Kidney (tissue), 14 donors: ENCODE measurements around the gene CNGA3. TPM values are rescaled to one million over a fixed set of nuclear protein-coding genes. Genes with fewer than 3 reads are reported as not detected.

Experiments used
- DNase-seq, 5 donors: peaks; one replicate each; pipeline ENCODE4 v3.0.0-alpha.2; 2013 to 2020
- FAIRE-seq: peaks from 2 replicates; lab custom pipeline; 2012; peaks lifted over from hg19 to GRCh38; lab: Jason Lieb, UNC
- H3K27ac ChIP-seq, 2 donors: one replicate each; pipeline ENCODE4 v1.7.0; 2013; ENCODE audit warnings: low read depth in 2 of 2, low read length in 2 of 2, inconsistent platforms in 1 of 2
- H3K27me3 ChIP-seq: one replicate; pipeline ENCODE4 v1.7.1; 2013; ENCODE audit warnings: low read length, inconsistent platforms; ENCODE audit not compliant: control insufficient read depth, insufficient read depth
- H3K36me3 ChIP-seq, 3 donors: one replicate each; pipeline versions ENCODE4 v1.7.0 to v1.7.1; 2013; ENCODE audit warnings: low read length in 3 of 3, control low read depth in 1 of 3, inconsistent platforms in 1 of 3; ENCODE audit not compliant: insufficient read depth in 3 of 3, control insufficient read depth in 2 of 3
- H3K4me1 ChIP-seq, 3 donors: one replicate each; pipeline versions ENCODE4 v1.7.0 to v1.7.1; 2013; ENCODE audit warnings: low read length in 3 of 3, inconsistent platforms in 1 of 3, low read depth in 1 of 3; ENCODE audit not compliant: control insufficient read depth in 2 of 3, insufficient read depth in 2 of 3
- H3K4me3 ChIP-seq, 3 donors: one replicate each; pipeline versions ENCODE4 v1.7.0 to v1.8.1; 2013; ENCODE audit warnings: low read length in 3 of 3, control low read depth in 1 of 3, inconsistent platforms in 1 of 3
- H3K9ac ChIP-seq, 3 donors: one replicate each; pipeline versions ENCODE4 v1.7.0 to v1.7.1; 2013; ENCODE audit warnings: low read length in 3 of 3, control low read depth in 1 of 3, inconsistent platforms in 1 of 3
- H3K9me3 ChIP-seq, 3 donors: one replicate each; pipeline versions ENCODE4 v1.7.0 to v1.7.1; 2013; ENCODE audit warnings: low read length in 3 of 3, control low read depth in 1 of 3, inconsistent platforms in 1 of 3; ENCODE audit not compliant: control insufficient read depth in 2 of 3, insufficient read depth in 1 of 3
- intact Hi-C: fragments of 100-400 bp; cut with DNase I; formaldehyde crosslinking; loops from one replicate; pipeline ENCODE4 v1.11.1; 2022
- polyA plus RNA-seq: library from polyadenylated mRNA; stranded (reverse); fragments of 350-450 nt; fragmentation: Illumina TruSeq; extraction: RNeasy Lipid Tissue Mini Kit (QIAGEN cat#74804); gene quantifications from one replicate; pipeline ENCODE4 v1.2.3, GENCODE V29; 2014; ENCODE audit warnings: low read depth, low replicate concordance; ENCODE audit not compliant: insufficient read depth
- total RNA-seq: library from RNA; stranded (reverse); fragmentation: NEBNext Ultra II Directional; extraction: Animal tissue kit (Norgen Biotek cat#: 25700); gene quantifications from one replicate; pipeline ENCODE4 v1.2.1, GENCODE V29; 2021
- TF ChIP-seq, protein P1 (sequence below): IDR thresholded peaks from 3 replicates; pipeline ENCODE4 v1.5.1; 2012; ENCODE audit warnings: mild to moderate bottlenecking, moderate library complexity, borderline replicate concordance; ENCODE audit not compliant: insufficient read depth; ENCODE audit errors: extremely low read depth
- donor health status: control.
- donor health status: control.
- donor health status: control.
- donor health status: control.
- donor health status: control.
- donor health status: DM: yes; HTN: yes; CAD: no.
- donor health status: Normal renal cell carcinoma (clear cell type).

Gene CNGA3
- total and polyA plus RNA-seq, 2 donors from 2014 or later = not detected

- H3K4me3 ChIP-seq = no peak overlapping the region
- FAIRE-seq (no peak), DNase-seq (no peak)
- no peaks in the 10 kb centered on the region for H3K27me3 ChIP-seq
- H3K4me1 ChIP-seq = peaks cover 0 to 6% (median 0%) of the 10 kb centered on the region in 3 donors
- TF ChIP-seq, protein P1, sequence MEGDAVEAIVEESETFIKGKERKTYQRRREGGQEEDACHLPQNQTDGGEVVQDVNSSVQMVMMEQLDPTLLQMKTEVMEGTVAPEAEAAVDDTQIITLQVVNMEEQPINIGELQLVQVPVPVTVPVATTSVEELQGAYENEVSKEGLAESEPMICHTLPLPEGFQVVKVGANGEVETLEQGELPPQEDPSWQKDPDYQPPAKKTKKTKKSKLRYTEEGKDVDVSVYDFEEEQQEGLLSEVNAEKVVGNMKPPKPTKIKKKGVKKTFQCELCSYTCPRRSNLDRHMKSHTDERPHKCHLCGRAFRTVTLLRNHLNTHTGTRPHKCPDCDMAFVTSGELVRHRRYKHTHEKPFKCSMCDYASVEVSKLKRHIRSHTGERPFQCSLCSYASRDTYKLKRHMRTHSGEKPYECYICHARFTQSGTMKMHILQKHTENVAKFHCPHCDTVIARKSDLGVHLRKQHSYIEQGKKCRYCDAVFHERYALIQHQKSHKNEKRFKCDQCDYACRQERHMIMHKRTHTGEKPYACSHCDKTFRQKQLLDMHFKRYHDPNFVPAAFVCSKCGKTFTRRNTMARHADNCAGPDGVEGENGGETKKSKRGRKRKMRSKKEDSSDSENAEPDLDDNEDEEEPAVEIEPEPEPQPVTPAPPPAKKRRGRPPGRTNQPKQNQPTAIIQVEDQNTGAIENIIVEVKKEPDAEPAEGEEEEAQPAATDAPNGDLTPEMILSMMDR = no peak
- no peak overlapping the region for H3K27ac ChIP-seq
- no peaks in the 10 kb centered on the region for H3K36me3 ChIP-seq
- no peak overlapping the region for H3K9ac ChIP-seq
- no peaks in the 10 kb centered on the region for H3K9me3 ChIP-seq
- intact Hi-C loops = no loop called here
Observed at GRCh38 chr2:98372579-98372978, 26.3 kb downstream of the CNGA3 start.

DNA sequence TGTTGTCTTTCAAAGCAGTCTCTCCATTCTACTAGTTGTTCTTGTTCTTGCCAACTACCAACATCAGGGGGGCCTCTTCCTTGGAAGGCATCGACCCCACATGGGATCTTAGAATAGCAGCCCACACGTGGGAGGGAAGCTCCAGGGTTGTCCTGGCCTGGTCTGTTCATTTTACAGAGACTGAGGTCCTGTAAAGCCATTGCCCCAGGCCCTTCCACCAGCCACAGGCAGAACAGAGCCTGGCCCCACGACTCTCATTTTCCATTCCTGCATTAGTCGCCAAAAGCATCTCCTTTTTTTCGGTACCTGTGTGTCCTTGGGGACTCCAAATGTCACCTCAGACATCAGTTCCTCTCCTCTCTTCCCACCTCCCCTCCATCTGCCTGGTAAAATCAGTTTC, 28.0 kb downstream of the CNGA3 start:
- no peaks in the 10 kb centered on the region for H3K36me3 ChIP-seq
- no peak overlapping the region for H3K4me3 ChIP-seq
- H3K27ac ChIP-seq = no peak overlapping the region
- intact Hi-C loops = no loop called here
- TF ChIP-seq, protein P1 = no peak
- DNase-seq = no peak
- H3K9me3 ChIP-seq = no peaks in the 10 kb centered on the region
- FAIRE-seq = no peak
- H3K4me1 ChIP-seq = peaks cover 0 to 6% (median 0%) of the 10 kb centered on the region in 3 donors
- H3K27me3 ChIP-seq = no peaks in the 10 kb centered on the region
- H3K9ac ChIP-seq = no peak overlapping the region

DNA sequence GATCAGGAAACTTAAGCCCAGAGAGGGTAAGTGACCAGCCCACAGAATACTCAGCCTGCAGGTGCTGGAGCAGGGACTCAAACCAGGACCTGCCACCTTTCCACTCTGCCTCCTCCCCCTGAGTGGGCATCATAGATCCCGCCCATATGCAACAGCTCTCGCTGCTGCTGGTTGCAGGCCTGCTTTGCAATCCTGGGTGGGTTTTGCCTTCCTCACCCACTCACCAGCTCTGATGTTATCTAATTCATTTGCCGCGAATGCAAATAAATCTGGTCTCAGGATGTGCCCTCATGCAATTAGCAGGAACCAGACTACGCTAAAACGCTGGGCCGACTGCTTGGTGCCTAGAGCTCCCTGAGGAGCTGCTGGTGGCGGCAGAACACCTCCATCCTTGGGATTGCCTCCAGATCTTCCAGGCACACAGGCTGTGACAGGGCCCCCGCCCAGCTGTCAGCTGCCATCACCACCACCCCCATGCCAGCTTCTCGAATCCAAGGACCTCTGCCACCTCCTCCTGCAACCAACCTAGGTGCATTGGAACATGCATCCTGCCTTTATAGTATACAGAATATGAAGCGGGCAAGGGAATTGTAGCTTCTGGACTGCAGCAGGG, 28.8 kb downstream of the CNGA3 start:
- TF ChIP-seq, protein P1 = no peak
- no peak for FAIRE-seq
- Histone ChIP-seq H3K27ac (no peak overlapping the region), H3K9me3 (no peaks in the 10 kb centered on the region), H3K4me3 (no peak overlapping the region), H3K4me1 (peaks cover 0 to 6% (median 0%) of the 10 kb centered on the region in 3 donors), H3K9ac (no peak overlapping the region), H3K36me3 (no peaks in the 10 kb centered on the region), H3K27me3 (no peaks in the 10 kb centered on the region)
- intact Hi-C loops = no loop called here
- DNase-seq = no peak
